H1 (cell line): ENCODE measurements around the gene VWA2. TPM values are rescaled to one million over a fixed set of nuclear protein-coding genes. Genes with fewer than 3 reads are reported as not detected.

ENCODE experiments used
- ATF3 ChIP-seq: IDR thresholded peaks from 2 replicates; pipeline ENCODE4 v1.6.1; 2011; ENCODE audit warnings: low read depth, mild to moderate bottlenecking, low read length; ENCODE audit not compliant: insufficient read depth
- CREB1 ChIP-seq: IDR thresholded peaks from 2 replicates; pipeline ENCODE4 v1.6.1; 2012; ENCODE audit warnings: inconsistent platforms
- FOSL1 ChIP-seq: IDR thresholded peaks from 2 replicates; pipeline ENCODE4 v1.6.1; 2011; ENCODE audit warnings: mild to moderate bottlenecking, low read depth, low read length, moderate library complexity; ENCODE audit not compliant: insufficient read depth
- POLR2AphosphoS5 ChIP-seq: IDR thresholded peaks from 2 replicates; pipeline ENCODE4 v1.6.1; 2011; ENCODE audit warnings: low read depth, low read length
- RAD21 ChIP-seq, 2 experiments: IDR thresholded peaks in 1 of 2; conservative IDR thresholded peaks in 1 of 2; 2 replicates each; pipeline ENCODE4 v1.6.1; 2011; ENCODE audit warnings: low read depth in 2 of 2, low read length in 2 of 2, improper control_type of control experiment in 1 of 2, inconsistent platforms in 1 of 2, mild to moderate bottlenecking in 1 of 2, moderate library complexity in 1 of 2
- SP1 ChIP-seq: IDR thresholded peaks from 2 replicates; pipeline ENCODE4 v1.6.1; 2011; ENCODE audit warnings: low read depth, low read length
- ZNF274 ChIP-seq: IDR thresholded peaks from 2 replicates; pipeline ENCODE4 v1.7.0; 2012; ENCODE audit warnings: low read length, borderline replicate concordance; ENCODE audit errors: extremely low read depth
- polyA plus RNA-seq, 7 experiments: library from polyadenylated mRNA; depleted of rRNA in 3 of 7; stranded (reverse) in 5 of 7; unstranded in 2 of 7; fragments of >200 nt in 5 of 7; fragments of 200-250 nt in 2 of 7; gene quantifications; 1 replicate in 5 of 7; 2 replicates in 1 of 7; 4 replicates in 1 of 7; pipeline versions ENCODE4 v1.2.1 to v1.2.3, GENCODE V29; 2011 to 2013; ENCODE audit warnings: missing spikeins in 2 of 7, mixed read lengths in 2 of 7
- total RNA-seq: library from RNA; stranded (reverse); fragmentation: NEBNext Ultra II Directional; extraction: Animal tissue kit (Norgen Biotek cat#: 25700); gene quantifications from 2 replicates; pipeline ENCODE4 v1.2.1, GENCODE V29; 2021

VWA2 gene
- total and polyA plus RNA-seq, 2 of the 8 experiments (the other 6 are each of a cell fraction or from before 2014, with no cell fraction given): 2.8 to 2.9 TPM

DNA sequence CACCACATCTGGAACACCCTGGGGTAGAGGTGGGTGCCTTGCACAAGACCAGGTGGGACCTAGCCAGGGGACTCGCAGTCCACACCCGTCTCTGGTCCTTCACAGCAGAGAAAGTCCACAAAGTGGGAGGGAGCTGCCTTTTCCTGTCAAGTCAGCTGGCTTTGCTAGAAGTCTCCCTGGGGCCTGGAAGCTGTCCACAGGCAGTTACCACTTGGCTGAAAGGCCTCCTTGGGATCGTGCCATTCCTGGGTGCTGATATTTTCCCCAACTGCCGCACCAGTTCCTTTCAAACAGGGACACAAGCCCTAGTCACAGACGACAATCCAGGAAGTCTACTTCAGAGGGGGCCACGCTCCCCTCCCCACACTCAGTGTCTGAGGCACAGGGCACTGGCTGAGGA is 89.8 kb downstream of the VWA2 start (continued):
- TF ChIP-seq POLR2AphosphoS5: no peak
- no peak for TF ChIP-seq SP1
- no peak for TF ChIP-seq CREB1
- no peak for TF ChIP-seq ZNF274
- no peak for TF ChIP-seq FOSL1
- no peak for TF ChIP-seq RAD21 (IDR thresholded peaks at IDR 0.05 in 1 of 2, conservative IDR thresholded peaks at IDR 0.05 in 1 of 2; ENCODE audit: low read depth in 2 of 2, low read length in 2 of 2)
- TF ChIP-seq ATF3: no peak
